GM23338 (cell line): ENCODE results near the gene CYP3A4.

Source experiments
- CREB1 ChIP-seq: fragments of 250-450 bp; sonication (Bioruptor Pico); IDR thresholded peaks from 2 replicates; pipeline ENCODE4 v1.5.0; 2020; ENCODE audit warnings: low read depth, mild to moderate bottlenecking, moderate library complexity
- CTCF ChIP-seq, 2 experiments: fragments of 200-600 bp in 1 of 2; sonication (generic) in 1 of 2; conservative IDR thresholded peaks; 2 replicates each; pipeline versions ENCODE4 v1.5.1 to v1.6.1; 2016 to 2017; ENCODE audit warnings: antibody characterized with exemption in 2 of 2, low read depth in 2 of 2, mild to moderate bottlenecking in 2 of 2, moderate library complexity in 1 of 2
- ETS1 ChIP-seq: IDR thresholded peaks from 2 replicates; pipeline ENCODE4 v1.6.1; 2016; ENCODE audit warnings: antibody characterized with exemption
- EZH2 ChIP-seq: fragments of 200-600 bp; sonication (generic); IDR thresholded peaks from one replicate; pipeline ENCODE4 v1.8.0; 2017; ENCODE audit warnings: antibody characterized with exemption, mild to moderate bottlenecking, low read depth; ENCODE audit not compliant: unreplicated experiment
- EZH2phosphoT487 ChIP-seq: fragments of 200-600 bp; sonication (generic); IDR thresholded peaks from one replicate; pipeline ENCODE4 v1.8.1; 2018; ENCODE audit warnings: antibody characterized with exemption; ENCODE audit not compliant: unreplicated experiment
- JUNB ChIP-seq: IDR thresholded peaks from one replicate; pipeline ENCODE4 v1.6.1; 2016; ENCODE audit warnings: antibody characterized with exemption; ENCODE audit not compliant: unreplicated experiment
- POLR2AphosphoS5 ChIP-seq: IDR thresholded peaks from 2 replicates; pipeline ENCODE4 v1.6.1; 2016; ENCODE audit warnings: antibody characterized with exemption, low read depth
- REST ChIP-seq: IDR thresholded peaks from one replicate; pipeline ENCODE4 v1.6.1; 2018; ENCODE audit warnings: antibody characterized with exemption; ENCODE audit not compliant: unreplicated experiment
- STAT1 ChIP-seq: IDR thresholded peaks from one replicate; pipeline ENCODE4 v1.6.1; 2016; ENCODE audit warnings: antibody characterized with exemption; ENCODE audit not compliant: unreplicated experiment
- ZNF114 ChIP-seq: fragments of 250-450 bp; sonication (Bioruptor Pico); IDR thresholded peaks from 2 replicates; pipeline ENCODE4 v1.5.0; 2020; ENCODE audit warnings: mild to moderate bottlenecking, moderate library complexity

GRCh38 chr7:99791021-99791420 is 7.0 kb upstream of the CYP3A4 start:
- TF ChIP-seq CREB1 (CRISPR knock-in tag) (no peak), POLR2AphosphoS5 (no peak), CTCF (conservative IDR thresholded peaks at IDR 0.05; ENCODE audit: low read depth in 2 of 2) (no peak), EZH2phosphoT487 (no peak), REST (no peak), ZNF114 (CRISPR knock-in tag) (no peak), EZH2 (no peak), ETS1 (no peak), JUNB (no peak), STAT1 (no peak)
